ENCODE results near the gene PCDH19.

Gene PCDH19

DNA sequence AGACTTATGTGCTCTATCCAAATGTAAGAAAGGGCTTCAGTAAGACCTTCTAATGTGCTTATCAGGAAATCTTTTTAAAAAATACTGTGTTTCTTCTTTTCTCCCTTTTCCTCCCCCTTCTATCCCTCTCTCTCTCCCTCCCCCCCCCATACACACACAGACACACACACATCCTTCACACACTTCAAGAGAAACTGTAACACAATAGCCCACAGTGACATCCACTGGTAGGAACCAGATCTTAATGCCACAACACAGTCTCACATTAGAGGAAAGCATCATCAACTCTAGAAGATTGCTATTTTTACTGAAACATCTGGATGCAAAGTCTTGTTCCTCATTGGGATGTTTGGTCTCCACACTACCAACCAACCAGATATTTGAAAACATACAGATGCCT is 4.6 kb downstream of the PCDH19 start:
- DNase-seq, result no peak

DNA sequence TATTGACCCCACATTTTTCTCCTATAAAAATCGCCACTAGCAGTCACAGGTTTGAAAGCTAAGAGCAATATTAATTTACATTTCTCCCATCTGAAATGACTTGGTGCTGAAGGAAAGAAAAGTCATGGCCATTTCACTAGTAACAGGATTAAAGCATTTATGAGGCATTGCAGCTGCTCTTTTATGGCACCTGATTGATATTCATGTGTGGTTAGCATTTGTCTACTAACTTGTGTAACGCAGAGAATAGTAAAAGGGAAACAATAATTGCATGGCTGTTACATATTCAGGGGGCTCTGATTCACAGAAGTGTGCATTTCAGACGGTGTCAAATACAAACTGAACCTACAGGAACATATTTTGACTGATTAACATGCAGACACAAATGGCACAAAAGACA is 5.2 kb downstream of the PCDH19 start:
- DNase-seq, result no peak

DNA sequence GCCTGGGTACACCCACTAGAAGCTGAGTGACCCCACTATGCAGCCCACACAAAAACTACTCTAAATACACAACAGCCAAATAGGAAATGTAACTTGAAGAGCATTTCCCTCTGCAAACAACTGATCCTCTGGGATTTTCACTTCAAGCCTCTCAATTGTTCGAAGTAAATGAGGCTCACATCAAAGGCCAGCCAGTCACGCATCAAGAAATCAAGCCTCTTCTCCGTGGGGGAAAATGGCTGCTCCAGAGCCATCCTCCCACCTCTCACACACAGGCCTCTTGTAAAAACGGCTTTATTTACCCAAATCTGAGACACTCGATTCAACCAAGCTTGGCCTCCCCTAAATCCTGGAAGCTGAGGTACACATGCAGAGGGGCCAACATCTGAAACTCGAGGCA is 14.3 kb downstream of the PCDH19 start:
- DNase-seq, result no peak

DNA sequence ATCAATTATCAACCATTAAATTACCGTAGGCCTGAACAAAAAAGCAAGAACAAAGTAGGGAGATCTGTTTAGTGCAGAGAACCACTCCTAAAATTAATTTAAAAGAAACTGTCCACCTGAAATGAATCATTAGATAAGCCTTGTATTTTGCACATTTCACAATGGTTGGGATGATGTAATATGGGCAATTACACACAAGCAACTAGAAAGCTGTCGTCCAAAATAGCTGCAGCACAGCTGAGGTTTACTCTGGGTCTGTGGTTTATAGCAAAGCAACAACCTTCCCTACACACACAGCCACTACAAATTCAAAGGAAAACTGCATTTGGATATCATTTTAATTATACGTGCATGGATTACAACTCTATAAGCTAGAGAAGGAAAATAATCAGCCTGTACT is 28.5 kb downstream of the PCDH19 start:
- DNase-seq, result no peak

DNA sequence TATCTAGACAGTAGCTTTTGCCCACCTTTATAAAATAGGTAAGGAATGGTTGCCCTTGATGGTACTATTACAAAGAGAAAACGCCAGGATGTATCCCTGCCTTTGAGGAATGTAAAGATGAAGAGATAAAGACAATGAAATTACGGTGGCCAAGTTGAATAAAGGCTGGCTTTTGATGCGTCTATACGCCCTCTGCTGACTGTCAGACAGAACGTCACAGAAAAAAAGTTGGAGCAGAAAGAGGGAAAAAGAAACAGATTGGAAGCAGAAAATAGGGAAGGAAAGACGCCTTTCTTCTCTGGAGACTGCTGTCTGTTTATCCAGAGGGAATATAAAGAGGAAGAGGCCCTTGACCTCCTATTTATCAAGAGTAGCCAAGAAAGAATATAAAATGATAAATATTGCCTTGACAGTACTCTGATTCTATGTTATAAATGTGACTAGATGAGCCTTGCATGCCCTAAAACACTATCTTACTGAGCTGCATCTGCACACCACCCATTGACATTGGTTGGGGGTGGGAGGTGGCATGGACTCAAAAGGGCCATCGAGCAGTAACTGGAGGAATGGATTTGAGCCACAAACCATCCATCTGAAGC is 30.6 kb downstream of the PCDH19 start:
- peak; percentile 13 for DNase-seq

DNA sequence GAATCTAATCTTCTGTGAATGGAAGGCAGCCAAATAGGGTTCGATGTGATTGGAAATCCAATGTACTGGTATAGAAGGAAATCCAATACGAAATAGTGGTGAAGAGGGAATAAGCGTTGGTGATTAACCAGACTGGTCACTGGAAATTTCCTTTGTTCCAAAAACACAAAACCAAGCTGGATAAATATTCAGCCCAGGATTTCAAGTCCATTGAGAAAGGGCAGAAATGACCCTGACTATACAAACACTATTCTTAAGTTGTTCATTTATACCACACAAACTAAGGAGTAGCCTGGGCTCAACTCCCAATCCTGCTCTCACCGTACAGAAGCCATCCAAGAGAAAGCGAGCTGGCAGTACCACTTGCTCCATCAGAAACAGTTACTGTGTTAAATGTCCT is 32.2 kb downstream of the PCDH19 start:
- DNase-seq, result no peak

DNA sequence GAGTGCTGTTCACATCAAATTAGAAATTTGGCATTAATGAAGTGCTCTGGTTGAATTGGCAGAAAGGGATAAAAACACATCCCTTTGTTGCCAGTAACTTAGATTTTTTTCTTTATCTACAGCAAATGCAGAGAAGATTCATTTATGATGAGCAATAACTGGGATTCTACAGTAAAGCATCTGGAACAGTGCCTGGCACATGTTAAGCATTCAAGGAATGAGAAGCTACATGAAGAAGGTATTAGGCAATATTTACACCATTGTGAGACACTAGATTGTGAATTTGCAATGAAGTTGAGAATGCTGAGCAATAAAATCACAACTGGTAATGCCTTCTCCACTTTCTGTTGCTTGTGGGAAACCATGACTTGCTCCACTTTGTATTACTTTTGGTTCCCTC is 33.5 kb downstream of the PCDH19 start:
- DNase-seq, result no peak

DNA sequence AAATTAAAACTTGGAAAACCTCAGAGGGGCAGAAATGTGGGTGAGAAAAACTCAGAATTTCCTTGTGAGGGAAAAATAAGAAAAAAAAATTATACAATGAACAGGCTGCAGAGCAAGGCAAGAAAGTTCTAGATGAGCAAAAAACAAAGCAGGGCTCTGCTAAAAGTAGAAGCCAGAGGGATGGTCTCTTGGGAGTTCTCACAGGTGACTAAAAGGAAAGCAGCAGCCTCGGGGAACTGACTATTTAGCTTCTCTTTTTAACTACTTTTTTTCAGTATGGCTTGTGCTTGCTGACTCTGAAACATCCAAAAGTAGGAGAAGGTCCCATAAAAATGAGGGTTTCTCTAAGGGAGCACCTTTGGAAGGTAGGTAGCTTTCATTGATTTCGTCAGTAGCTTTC is 36.4 kb downstream of the PCDH19 start:
- DNase-seq, result no peak

DNA sequence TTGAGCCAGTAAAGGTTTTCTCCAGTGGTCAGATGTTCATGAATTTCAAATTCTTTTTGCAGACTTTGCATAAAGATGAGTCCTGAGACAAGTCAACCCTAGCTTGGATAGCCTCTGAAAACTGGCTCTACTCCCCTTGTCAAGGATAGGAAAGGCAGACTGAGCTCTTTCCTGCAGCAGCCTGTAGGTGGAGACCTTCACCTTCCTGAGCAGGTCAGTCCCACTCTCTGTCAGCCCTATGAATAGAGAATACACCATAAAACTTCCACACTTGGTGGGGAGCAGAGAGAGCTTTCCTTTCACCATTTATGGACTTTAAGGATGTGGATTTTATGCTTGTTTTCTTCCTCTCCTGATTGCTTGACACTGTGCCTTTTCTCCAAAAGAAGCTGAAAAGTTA is 41.9 kb downstream of the PCDH19 start:
- no peak for DNase-seq

DNA sequence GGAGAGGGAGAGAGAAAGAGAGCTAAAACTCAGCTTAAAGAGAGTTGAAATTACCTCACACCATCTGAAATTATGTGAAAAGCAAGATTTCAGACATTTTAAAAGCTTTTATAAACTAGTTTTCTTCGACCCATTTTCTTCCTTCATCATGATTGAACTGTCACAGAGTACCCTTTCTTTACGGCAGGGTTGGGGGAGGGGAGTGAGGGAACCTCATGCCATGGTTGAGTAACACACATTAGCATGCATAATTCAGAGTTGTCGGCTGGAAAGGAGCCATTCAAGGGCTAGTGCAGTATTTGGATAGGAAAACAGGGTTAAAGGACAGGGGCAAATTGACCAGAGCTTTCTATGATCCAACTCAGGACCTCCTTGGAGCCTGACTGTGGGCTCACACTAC is 46.2 kb downstream of the PCDH19 start:
- no peak for DNase-seq

DNA sequence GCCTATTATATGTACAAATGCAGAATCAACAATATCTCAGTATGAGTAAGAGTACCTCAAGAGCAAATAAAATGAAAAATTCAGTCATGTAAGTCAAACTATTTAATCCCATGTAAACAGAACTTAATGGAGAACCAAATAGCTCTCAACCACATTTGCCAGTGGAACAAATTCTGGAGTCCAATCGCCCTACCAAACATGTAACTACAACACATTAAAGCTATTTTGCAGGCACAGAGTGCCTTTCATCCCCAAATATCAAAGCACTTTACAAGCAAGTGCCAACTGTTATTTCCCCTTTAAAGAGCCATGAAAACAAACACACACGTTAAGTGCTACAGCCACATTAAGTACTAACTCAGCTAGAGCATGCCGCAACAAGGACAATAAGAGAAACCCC is 51.3 kb downstream of the PCDH19 start:
- DNase-seq, result no peak

DNA sequence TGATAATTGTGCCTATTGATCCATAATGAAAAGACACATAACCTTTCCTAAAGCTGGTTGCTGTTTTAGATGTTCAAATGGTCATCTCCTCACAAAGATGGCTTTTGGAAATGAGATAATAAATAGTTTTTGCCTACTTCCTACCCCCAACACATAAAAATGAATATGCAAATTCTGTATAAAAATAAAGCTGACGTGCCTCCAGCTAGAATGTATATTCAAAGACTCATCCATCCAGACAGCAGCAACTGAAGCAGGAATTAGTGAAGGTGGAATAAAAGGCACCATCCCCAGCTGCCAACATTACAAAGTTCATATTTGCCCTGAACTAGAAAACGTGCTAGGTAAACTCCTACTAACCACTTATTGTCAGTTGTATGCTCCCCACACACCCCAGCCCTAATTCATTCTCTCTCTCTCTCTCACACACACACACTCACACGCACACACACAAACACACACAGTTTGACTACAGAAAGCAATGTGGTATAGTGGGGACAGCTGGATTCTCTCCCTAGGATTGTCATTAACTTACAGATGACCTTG is 53.6 kb downstream of the PCDH19 start:
- DNase-seq, result no peak

DNA sequence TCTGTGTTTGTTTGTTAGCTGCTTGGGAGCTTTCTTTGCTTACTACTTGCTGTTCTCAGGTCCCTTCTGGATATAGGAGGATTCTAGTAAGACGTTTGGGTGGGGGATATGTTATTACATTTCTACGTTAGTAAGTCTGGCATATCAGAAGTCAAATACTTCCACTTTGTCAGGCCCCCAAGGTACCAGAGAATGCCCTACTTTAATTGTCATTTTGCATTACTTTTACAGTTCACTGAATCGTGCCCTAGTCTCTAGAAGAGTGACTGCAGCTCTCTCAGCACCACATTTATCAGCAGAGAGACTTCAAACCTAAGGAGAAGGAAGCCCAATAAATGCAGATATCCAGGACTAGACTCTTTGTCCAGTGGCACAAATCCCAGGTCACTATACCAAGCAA is 54.4 kb downstream of the PCDH19 start:
- DNase-seq, result no peak

DNA sequence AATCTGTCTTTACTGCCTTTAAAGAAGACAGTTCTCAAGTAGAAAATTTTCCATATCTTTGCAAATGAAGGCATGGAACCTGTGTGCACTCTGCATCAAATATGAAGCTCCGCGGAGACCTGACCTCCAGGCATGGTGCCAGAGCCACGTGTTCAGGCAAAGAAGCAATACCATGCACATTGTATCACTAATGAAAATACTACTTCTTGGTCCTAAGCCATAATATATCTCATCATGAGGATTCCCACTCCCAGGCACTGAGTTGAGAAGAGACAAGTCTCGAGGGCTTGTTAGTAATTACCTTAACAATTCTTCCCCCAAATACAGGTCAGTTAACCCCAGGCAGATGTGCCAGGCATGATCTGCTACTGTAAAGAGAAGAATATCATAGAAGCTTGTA is 56.7 kb downstream of the PCDH19 start:
- no peak for DNase-seq

DNA sequence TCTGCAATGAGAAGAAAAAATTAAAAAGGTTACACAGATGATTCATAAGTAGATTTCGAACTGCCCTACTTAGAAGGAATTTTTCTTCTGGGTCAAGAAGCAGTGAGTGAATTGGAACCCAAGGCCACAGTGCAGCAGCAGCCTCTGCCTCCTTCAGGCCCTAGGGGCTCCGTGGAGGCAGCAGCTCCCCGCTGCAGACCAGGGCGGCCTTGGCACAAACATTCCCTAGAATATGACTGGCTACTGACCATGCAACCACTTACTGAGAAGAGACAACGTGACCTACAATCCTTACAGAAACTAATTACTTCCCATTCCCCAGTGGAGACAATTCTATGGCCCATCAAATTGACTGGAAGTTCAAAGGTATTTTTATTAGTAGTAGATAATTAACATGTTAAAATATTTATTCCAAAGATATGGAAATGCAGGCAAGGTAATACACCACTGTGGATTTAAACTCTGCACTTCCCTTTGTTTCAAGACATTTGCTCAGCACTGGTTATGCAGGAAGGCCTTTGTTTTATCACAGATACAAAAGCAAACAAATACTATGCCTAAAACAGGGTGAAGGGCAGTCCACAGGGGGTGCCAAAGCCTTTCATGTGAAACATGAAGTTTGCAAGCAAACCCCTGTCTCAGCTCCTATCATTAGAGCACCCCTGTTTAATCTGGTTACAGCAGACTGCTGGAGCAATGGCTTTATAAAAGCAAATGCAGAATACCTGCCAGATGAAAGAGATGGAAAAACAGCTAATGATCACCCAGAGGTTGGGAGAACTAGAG is 59.2 kb downstream of the PCDH19 start:
- no peak for DNase-seq

DNA sequence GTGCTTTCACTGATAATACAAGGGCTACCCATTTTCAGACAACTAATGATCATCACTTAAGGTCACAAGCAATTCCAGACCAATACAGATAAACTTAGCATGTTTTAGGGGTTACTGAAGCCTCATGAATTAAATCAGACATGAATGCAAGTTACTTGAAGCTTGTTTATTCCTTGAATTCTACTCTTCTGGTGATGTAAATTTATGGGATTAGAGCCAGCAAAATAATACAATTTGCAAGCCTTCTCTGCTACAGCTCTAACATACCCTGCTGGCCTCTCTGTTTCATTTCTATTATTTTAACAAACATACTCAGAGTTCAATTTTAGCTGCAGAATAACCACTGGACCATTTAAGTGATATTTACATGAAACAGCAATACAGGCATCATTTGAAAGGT is 60.7 kb downstream of the PCDH19 start:
- DNase-seq, result no peak

DNA sequence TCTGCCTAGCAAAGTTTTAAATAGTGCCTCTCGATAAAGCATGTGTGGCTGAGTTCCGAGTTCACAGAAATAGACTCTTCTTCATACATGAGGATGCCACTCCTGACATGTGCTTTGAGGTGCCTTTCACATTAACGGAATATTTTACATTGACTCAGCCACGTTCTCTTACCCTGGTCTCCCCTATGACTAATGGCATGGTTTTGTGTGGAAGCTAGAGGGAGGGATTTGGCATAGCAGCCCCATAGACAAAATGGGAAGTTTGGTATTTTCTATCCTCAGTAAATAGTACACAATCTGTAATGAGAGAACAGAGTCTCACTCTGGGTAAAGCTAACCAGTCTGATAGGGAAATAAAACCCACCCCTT is 68.9 kb downstream of the PCDH19 start:
- DNase-seq, result no peak

DNA sequence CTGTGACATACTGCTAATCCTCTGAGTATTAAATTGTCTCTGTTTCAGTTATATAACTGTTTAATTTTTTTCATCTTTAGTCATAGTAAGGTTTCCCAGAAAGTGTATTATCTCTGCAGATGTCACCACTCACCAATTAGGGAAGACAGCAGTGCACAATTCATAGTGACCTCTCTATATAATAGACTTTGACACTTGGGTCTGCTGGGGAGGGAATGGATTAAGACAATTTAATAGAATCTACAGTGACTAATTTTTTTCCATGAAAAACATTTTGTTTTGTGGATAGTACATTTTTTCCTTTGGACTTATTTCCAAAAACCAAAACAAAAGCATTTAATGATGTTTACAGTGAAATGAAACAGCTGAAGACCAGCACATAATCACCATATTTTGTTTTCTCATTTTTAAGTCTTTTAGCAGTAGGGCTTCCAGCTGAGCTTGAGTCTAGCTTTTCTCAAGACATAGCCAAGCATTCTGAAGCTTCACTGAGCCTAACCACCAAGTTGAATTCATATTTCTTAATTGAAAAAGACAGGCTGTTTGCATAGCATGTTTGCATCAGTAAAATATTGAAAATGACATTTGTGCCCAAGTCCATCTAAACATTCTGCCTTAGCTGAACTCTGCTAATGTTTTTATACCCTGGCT is 69.5 kb downstream of the PCDH19 start:
- DNase-seq, result no peak

DNA sequence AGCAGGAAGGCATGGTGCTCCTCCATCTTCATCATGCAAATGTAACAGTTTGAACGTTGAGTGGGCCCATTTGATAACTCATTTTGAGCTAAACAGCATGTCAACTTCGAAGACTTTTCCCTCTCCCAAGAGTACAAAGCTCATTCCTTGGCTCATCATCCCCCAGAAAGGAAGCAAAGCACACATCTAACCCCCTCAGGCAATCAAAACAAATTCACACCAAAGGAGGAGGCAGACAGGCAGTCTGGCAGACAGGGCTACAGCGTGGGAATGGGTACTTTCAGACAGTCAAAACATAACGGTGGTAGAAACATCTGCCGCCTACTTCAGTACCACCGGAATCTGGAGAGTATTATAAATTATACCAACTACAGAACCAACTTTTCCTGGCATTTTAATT is 81.7 kb downstream of the PCDH19 start:
- DNase-seq, result no peak

DNA sequence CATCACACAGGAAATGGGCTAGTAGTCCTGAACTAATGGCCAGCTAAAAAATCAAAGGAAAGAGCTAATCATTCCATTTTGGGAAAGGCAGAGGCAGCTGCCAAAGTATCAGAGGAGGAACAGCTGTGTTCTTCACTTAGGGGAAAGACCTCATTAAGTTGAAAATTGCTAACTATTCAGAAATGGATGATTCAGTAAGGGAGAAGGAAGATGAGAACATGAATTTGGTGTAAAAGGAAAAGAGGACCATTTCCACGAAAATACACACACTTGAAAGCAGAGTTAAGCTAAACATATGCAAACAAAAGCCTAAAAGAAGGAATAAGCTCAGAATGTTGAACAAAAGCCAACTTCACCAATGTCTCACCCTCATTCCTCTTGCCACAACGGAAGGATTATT is 90.4 kb downstream of the PCDH19 start:
- DNase-seq, result no peak

DNA sequence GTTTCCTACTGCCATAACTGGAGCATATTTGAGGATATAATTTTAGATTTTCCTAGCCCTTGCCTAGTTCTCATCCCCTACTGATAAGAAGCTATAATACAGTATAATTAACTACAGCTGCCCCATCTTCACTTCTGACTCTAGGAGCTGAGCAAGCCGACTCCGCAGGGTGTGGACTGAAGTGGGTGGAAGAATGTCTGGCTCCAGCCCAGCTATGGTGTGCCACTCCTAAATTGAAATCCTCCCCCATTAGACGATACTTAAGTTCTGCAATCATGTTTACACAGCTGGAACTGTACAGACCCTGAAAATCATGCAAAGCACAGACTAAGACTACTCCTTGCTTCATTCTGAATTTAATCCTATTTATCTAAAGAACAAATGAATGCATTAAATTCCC is 93.1 kb downstream of the PCDH19 start:
- peak; percentile 12 for DNase-seq

DNA sequence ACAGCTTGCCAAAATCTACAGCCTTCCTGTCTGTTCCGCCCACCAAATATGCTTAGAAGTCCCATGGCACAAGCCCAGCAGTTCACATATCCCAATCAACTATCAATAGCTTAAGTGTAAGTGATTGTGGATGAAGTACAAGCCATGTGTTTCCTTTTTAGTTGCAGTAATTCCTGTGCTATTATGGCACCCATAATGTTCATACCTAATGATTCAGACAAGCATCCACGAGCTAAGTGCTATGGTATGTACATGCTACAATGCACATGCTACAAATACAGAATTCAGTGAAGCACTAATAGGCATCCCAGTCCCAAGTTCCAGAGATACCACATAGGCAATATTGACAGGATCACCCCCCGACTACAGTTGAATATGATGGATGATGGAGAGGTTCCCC is 94.5 kb downstream of the PCDH19 start:
- DNase-seq, result no peak

DNA sequence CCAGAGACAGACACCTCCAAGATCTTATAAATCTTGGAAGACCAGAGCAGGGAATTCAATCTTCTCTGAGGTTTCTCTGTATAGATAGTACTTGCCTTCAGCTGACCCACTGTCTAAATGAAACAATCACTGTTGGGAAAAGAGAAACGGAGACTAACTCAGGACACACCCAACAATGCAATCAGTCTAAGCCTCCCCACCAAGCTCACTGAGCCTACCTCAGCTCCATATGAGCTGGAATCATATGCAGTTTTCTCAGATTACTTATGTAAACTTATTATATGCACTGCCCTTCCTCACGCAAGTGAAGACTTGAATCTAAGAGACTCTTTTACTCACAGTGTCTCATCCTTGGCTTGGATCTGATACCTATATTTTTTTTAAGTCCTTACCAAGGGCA is 110.5 kb downstream of the PCDH19 start:
- DNase-seq, result no peak

DNA sequence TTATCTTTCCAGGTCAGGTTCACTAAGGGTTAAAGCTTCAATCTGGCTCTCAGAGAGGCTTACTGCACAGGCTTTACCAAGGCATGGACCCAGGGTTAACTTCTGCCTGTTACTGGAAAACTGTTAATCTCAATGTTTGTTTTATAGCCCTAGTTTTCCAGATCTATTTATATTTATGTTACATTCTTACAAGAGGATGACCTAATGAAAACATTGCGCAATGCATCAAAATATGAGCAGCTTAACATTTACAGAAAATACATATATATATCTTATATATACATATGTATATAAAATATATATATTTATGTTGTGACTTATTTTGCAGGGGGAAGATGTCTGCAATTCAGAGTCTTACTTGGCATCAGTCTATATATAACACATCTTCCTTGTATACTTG is 112.3 kb downstream of the PCDH19 start:
- DNase-seq, result no peak

All from NCI-H2227 treated with DMSO at 0.1 percent for 48 hours (cell line).